Upper lobe of left lung (tissue), 6 donors: ENCODE data around the gene RPS6KL1. TPM values are rescaled to one million over a fixed set of nuclear protein-coding genes. Genes with fewer than 3 reads are reported as not detected.
A peak's percentile ranks its signal among the peaks of the same experiment; 100 is the strongest.

Experiments
- ATAC-seq, 2 donors: fragments of 200-7000 bp; cut with Tn5 transposase; one replicate each; pipeline ENCODE4 v1.9.1; 2022; ENCODE audit warnings: mild to moderate bottlenecking in 2 of 2, moderate library complexity in 2 of 2; ENCODE audit not compliant: low FRiP score in 2 of 2
- DNase-seq, 2 donors: peaks; one replicate each; pipeline ENCODE4 v3.0.0-alpha.2; 2019 to 2020
- H3K27ac ChIP-seq, 4 donors: fragments of 200-600 bp; sonication (generic); one replicate each; pipeline ENCODE4 v1.5.1; 2016 to 2019
- H3K27me3 ChIP-seq, 4 donors: fragments of 200-600 bp; sonication (generic); one replicate each; pipeline ENCODE4 v1.5.1; 2017 to 2019
- H3K36me3 ChIP-seq, 4 donors: fragments of 200-600 bp; sonication (generic); one replicate each; pipeline ENCODE4 v1.5.1; 2016 to 2019
- H3K4me1 ChIP-seq, 4 donors: fragments of 200-600 bp; sonication (generic); one replicate each; pipeline ENCODE4 v1.5.1; 2018 to 2019
- H3K4me3 ChIP-seq, 4 donors: fragments of 200-600 bp; sonication (generic); one replicate each; pipeline ENCODE4 v1.5.1; 2017 to 2019; ENCODE audit warnings: mild to moderate bottlenecking in 2 of 4, moderate library complexity in 1 of 4
- H3K9me3 ChIP-seq, 4 donors: fragments of 200-600 bp; sonication (generic); one replicate each; pipeline ENCODE4 v1.5.1; 2018 to 2019
- CTCF ChIP-seq, 6 experiments: fragments of 450-650 bp in 4 of 6; fragments of 200-600 bp in 2 of 6; sonication (generic) in 2 of 6; IDR thresholded peaks; one replicate each; pipeline ENCODE4 v1.5.1; 2016 to 2019; ENCODE audit warnings: antibody characterized with exemption in 6 of 6
- EP300 ChIP-seq, 4 donors: sonication (generic); formaldehyde crosslinking; IDR thresholded peaks; one replicate each; pipeline ENCODE4 v1.5.1; 2017; ENCODE audit warnings: antibody characterized with exemption in 4 of 4, control low read depth in 2 of 4
- POLR2A ChIP-seq, 4 donors: fragments of 450-650 bp; IDR thresholded peaks; one replicate each; pipeline ENCODE4 v1.5.1; 2016 to 2017; ENCODE audit warnings: antibody characterized with exemption in 4 of 4, mild to moderate bottlenecking in 2 of 4
- POLR2AphosphoS5 ChIP-seq, 2 donors: sonication (generic); formaldehyde crosslinking; IDR thresholded peaks; one replicate each; pipeline ENCODE4 v1.5.1; 2017; ENCODE audit warnings: antibody characterized with exemption in 2 of 2
- WGBS, 2 donors: methylation state at CpG; one replicate each; pipeline ENCODE4 v1.1.5; 2017 to 2018; 5-methylcytosine and 5-hydroxymethylcytosine counted together
- total RNA-seq, 6 donors: library from RNA; depleted of rRNA in 4 of 6; stranded (reverse); fragments of >200 nt in 4 of 6; gene quantifications; one replicate each; pipeline versions ENCODE4 v1.1.0 to v1.2.1, GENCODE V29; 2016 to 2021
- donor health status: DM: no; HTN: no; CAD: no; lungs with moderate emphysema.
- donor health status: DM: no; HTN: yes; CAD: no; lungs with severe emphysema.

RPS6KL1 gene
- total RNA-seq, 6 donors from 2014 or later, result 3.4 to 29.3 (median 7.3) TPM

- Histone ChIP-seq H3K27me3 (no peaks in the 10 kb centered on the region), H3K36me3 (no peaks in the 10 kb centered on the region), H3K4me3 (no peak overlapping the region), H3K27ac (peak overlapping the region in 1 of 4 donors; percentile 55), H3K4me1 (peaks cover 0 to 18% (median 5%) of the 10 kb centered on the region in 4 donors), H3K9me3 (no peaks in the 10 kb centered on the region)
- ATAC-seq (no peak), DNase-seq (no peak)
- 70 to 77% methylated on average over 9 of the region's 9 CpGs for WGBS, 2 donors
- TF ChIP-seq POLR2AphosphoS5 (IDR thresholded peaks at IDR 0.05) (no peak), POLR2A (IDR thresholded peaks at IDR 0.05) (no peak), CTCF (IDR thresholded peaks at IDR 0.05) (no peak), EP300 (IDR thresholded peaks at IDR 0.05) (no peak)
Measured at GRCh38 chr14:74864198-74864597, 58.9 kb downstream of the RPS6KL1 start.

GRCh38 chr14:74863274-74863673 is 59.8 kb downstream of the RPS6KL1 start:
- TF ChIP-seq POLR2A (IDR thresholded peaks at IDR 0.05) (no peak), EP300 (IDR thresholded peaks at IDR 0.05) (no peak), POLR2AphosphoS5 (IDR thresholded peaks at IDR 0.05) (no peak), CTCF (IDR thresholded peaks at IDR 0.05) (no peak)

GRCh38 chr14:74861734-74862090 is 61.3 kb downstream of the RPS6KL1 start:
- DNase-seq, result no peak
- Histone ChIP-seq H3K4me1 (peaks cover 0 to 18% (median 5%) of the 10 kb centered on the region in 4 donors), H3K4me3 (no peak overlapping the region), H3K27ac (no peak overlapping the region), H3K27me3 (no peaks in the 10 kb centered on the region), H3K9me3 (no peaks in the 10 kb centered on the region), H3K36me3 (no peaks in the 10 kb centered on the region)
- 70 to 79% methylated on average over 3 of the region's 3 CpGs for WGBS, 2 donors
- no peak for TF ChIP-seq POLR2AphosphoS5 (IDR thresholded peaks at IDR 0.05)
- no peak for ATAC-seq

More at GRCh38 chr14:74863274-74863673, 59.8 kb downstream of the RPS6KL1 start:
- Histone ChIP-seq H3K4me3 (no peak overlapping the region), H3K4me1 (peaks cover 0 to 18% (median 5%) of the 10 kb centered on the region in 4 donors), H3K9me3 (no peaks in the 10 kb centered on the region), H3K27ac (no peak overlapping the region), H3K27me3 (no peaks in the 10 kb centered on the region), H3K36me3 (no peaks in the 10 kb centered on the region)
- ATAC-seq, result peak; percentile 64 to 72
- peak in 1 of 2 donors; percentile 48 for DNase-seq
- whole genome bisulfite sequencing, 2 donors, result 59 to 67% methylated on average over 7 to 9 of the region's 9 CpGs

- peak in 1 of 2 donors; percentile 91 for DNase-seq
- Histone ChIP-seq H3K9me3 (no peaks in the 10 kb centered on the region), H3K4me3 (no peak overlapping the region), H3K36me3 (no peaks in the 10 kb centered on the region), H3K27ac (no peak overlapping the region), H3K4me1 (peaks cover 0 to 18% (median 5%) of the 10 kb centered on the region in 4 donors), H3K27me3 (no peaks in the 10 kb centered on the region)
- peak; percentile 81 to 87 (median 83) for TF ChIP-seq CTCF (IDR thresholded peaks at IDR 0.05)
- no peak for TF ChIP-seq POLR2AphosphoS5 (IDR thresholded peaks at IDR 0.05)
- peak; percentile 74 to 81 for ATAC-seq
- WGBS, 2 donors, result 28 to 29% methylated on average over 6 to 7 of the region's 7 CpGs
Measured at GRCh38 chr14:74860899-74861733, 61.9 kb downstream of the RPS6KL1 start.

GRCh38 chr14:74859757-74860552 is 63.1 kb downstream of the RPS6KL1 start:
- 67 to 73% methylated on average over 10 of the region's 10 CpGs for WGBS, 2 donors
- Histone ChIP-seq H3K27me3 (no peaks in the 10 kb centered on the region), H3K9me3 (no peaks in the 10 kb centered on the region), H3K4me1 (peaks cover 0 to 23% (median 14%) of the 10 kb centered on the region in 4 donors), H3K36me3 (no peaks in the 10 kb centered on the region), H3K4me3 (no peak overlapping the region), H3K27ac (no peak overlapping the region)
- ATAC-seq, result no peak
- TF ChIP-seq CTCF (IDR thresholded peaks at IDR 0.05), result no peak
- no peak for TF ChIP-seq EP300 (IDR thresholded peaks at IDR 0.05)
- TF ChIP-seq POLR2A (IDR thresholded peaks at IDR 0.05), result no peak
- no peak for TF ChIP-seq POLR2AphosphoS5 (IDR thresholded peaks at IDR 0.05)
- DNase-seq, result no peak
